ENCODE results near the gene SART3.

Gene SART3

GRCh38 chr12:108560752-108561719, at the start of gene SART3:
Gene SART3 (minus strand): TSS chr12:108561173. CDS start chr12:108561154, 19 bp downstream.
- FAIRE-seq = peak; percentile 89

- FAIRE-seq = no peak
Observed at GRCh38 chr12:108610336-108610815, 49.4 kb upstream of the SART3 start.

- FAIRE-seq = no peak
Observed at GRCh38 chr12:108609537-108610335, 48.8 kb upstream of the SART3 start.

GRCh38 chr12:108608616-108609015, 47.6 kb upstream of the SART3 start:
- FAIRE-seq = no peak

- FAIRE-seq = no peak
Observed at GRCh38 chr12:108607981-108608600, 47.1 kb upstream of the SART3 start.

- no peak for FAIRE-seq
Observed at GRCh38 chr12:108606492-108606891, 45.5 kb upstream of the SART3 start.

- no peak for FAIRE-seq
Observed at GRCh38 chr12:108605690-108606406, 44.9 kb upstream of the SART3 start.

GRCh38 chr12:108605000-108605689, 44.2 kb upstream of the SART3 start:
- no peak for FAIRE-seq

- no peak for FAIRE-seq
Observed at GRCh38 chr12:108604208-108604941, 43.4 kb upstream of the SART3 start.

- FAIRE-seq = no peak
Observed at GRCh38 chr12:108603743-108604142, 42.8 kb upstream of the SART3 start.

- no peak for FAIRE-seq
Observed at GRCh38 chr12:108602976-108603704, 42.2 kb upstream of the SART3 start.

GRCh38 chr12:108602209-108602705, 41.3 kb upstream of the SART3 start:
- FAIRE-seq = no peak

GRCh38 chr12:108600702-108601007, 39.7 kb upstream of the SART3 start:
- no peak for FAIRE-seq

GRCh38 chr12:108599948-108600701, 39.2 kb upstream of the SART3 start:
- no peak for FAIRE-seq

GRCh38 chr12:108599541-108599940, 38.6 kb upstream of the SART3 start:
- FAIRE-seq = no peak

GRCh38 chr12:108598553-108599250, 37.7 kb upstream of the SART3 start:
- no peak for FAIRE-seq

GRCh38 chr12:108597559-108598471, 36.8 kb upstream of the SART3 start, which contains the start of gene TMEM119:
Gene TMEM119 (minus strand): TSS chr12:108598084. CDS start chr12:108592383, 5,701 bp downstream.
- no peak for FAIRE-seq
